ENCODE results near the gene HMG20B. TPM values are rescaled to one million over a fixed set of nuclear protein-coding genes. Genes with fewer than 3 reads are reported as not detected.

HMG20B gene
- total and polyA plus RNA-seq, 2 experiments from 2014 or later = 62.6 to 82.3 TPM

DNA sequence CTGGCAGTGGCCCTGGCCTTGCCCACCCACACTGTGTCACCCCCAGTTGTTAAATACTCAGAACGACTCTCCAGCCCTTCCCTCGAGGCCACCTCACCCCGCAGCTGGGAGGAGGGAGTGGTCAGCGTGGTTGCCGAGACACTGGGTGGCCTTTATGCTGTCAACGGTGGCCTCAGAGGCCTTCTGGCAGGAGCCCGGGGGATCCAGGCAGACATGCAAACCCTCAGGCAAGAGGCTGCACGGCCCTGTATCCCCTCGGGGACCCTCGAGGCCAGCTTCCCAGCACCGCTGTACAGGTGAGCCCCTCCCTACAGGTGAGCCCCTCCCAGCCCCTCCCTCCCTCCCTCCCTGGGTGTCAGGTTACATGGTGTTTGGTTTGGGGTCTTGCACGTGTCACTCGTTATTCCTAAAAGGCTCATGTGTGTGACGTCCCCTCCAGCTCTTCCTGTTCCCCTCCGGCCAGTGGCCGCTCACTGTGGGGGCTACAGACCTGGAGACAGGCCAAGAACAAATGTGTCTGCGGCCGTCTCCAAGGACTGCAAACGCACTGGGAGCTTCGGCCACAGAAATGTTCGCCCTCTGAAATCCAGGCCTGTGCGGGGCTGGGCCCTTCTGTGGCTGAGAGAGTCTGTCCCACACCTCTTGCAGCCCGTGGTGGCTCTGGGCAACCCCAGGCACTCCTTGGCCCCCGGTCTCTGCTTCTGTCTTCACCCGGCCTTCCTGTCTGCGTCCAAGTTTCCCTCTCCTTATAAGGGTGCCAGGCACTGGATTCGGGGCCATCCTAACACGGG is 33.6 kb upstream of the HMG20B start, which contains the start of gene TEKTIP1:
Gene TEKTIP1 (plus strand): TSS at position 210 of the 791 bp plus-strand sequence. CDS start 4 bp downstream, at position 214.
- Histone ChIP-seq H3K9me2 (replicated peaks; ENCODE audit: insufficient read depth) (no peaks in the 10 kb centered on the region), H3K79me2 (no peaks in the 10 kb centered on the region), H3K4me1 (ENCODE audit: insufficient read depth) (no peaks in the 10 kb centered on the region), H2AFZ (no peak within 1 kb of the TSS), H3K27ac (no peak within 1 kb of the TSS), H3K9me3 (ENCODE audit: low read depth) (no peaks in the 10 kb centered on the region), H3K4me3 (no peak within 1 kb of the TSS), H3K4me2 (no peak within 1 kb of the TSS), H3K36me3 (replicated peaks; ENCODE audit: insufficient read depth, low read depth) (no peaks in the 10 kb centered on the region), H3K27me3 (no peaks in the 10 kb centered on the region), H4K20me1 (ENCODE audit: insufficient read depth, poor library complexity, severe bottlenecking) (peaks cover 3% of the 10 kb centered on the region)
- TF ChIP-seq EZH2phosphoT487 (IDR thresholded peaks at IDR 0.05; ENCODE audit: low read depth, severe bottlenecking, unreplicated experiment) (no peak), EZH2 (IDR thresholded peaks at IDR 0.05; ENCODE audit: borderline replicate concordance) (no peak)
- TF ChIP-seq, protein P1, sequence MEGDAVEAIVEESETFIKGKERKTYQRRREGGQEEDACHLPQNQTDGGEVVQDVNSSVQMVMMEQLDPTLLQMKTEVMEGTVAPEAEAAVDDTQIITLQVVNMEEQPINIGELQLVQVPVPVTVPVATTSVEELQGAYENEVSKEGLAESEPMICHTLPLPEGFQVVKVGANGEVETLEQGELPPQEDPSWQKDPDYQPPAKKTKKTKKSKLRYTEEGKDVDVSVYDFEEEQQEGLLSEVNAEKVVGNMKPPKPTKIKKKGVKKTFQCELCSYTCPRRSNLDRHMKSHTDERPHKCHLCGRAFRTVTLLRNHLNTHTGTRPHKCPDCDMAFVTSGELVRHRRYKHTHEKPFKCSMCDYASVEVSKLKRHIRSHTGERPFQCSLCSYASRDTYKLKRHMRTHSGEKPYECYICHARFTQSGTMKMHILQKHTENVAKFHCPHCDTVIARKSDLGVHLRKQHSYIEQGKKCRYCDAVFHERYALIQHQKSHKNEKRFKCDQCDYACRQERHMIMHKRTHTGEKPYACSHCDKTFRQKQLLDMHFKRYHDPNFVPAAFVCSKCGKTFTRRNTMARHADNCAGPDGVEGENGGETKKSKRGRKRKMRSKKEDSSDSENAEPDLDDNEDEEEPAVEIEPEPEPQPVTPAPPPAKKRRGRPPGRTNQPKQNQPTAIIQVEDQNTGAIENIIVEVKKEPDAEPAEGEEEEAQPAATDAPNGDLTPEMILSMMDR (IDR thresholded peaks at IDR 0.05; ENCODE audit: poor library complexity) = no peak
- no peak for DNase-seq (ENCODE audit: low spot score)
- WGBS (ENCODE audit: low lambda C conversion rate, missing lambda C conversion rate) = 73% methylated on average over 25 of the region's 28 CpGs

DNA sequence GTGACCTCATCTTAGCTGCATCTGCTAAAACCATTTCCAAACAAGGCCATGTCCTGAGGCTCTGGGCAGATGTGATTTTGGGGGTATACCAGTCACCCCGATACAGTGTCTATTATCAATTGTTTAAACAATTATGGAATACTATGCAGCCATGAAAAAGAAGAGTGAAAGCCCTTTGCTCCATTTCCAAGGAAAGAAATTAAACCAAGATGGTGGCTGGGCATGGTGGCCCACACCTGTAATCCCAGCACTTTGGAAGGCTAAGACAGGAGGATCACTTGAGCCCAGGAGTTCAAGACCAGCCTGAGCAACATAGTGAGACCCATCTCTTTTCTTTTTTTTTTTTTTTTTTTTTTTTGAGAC is 33.0 kb upstream of the HMG20B start:
- 100% methylated on average over 1 of the region's 1 CpG for WGBS (ENCODE audit: low lambda C conversion rate, missing lambda C conversion rate)
- Histone ChIP-seq H3K79me2 (no peaks in the 10 kb centered on the region), H3K27ac (no peak overlapping the region), H3K4me2 (no peak overlapping the region), H4K20me1 (ENCODE audit: insufficient read depth, poor library complexity, severe bottlenecking) (peaks cover 3% of the 10 kb centered on the region), H3K27me3 (no peaks in the 10 kb centered on the region), H3K36me3 (replicated peaks; ENCODE audit: insufficient read depth, low read depth) (no peaks in the 10 kb centered on the region), H3K4me1 (ENCODE audit: insufficient read depth) (no peaks in the 10 kb centered on the region), H3K4me3 (no peak overlapping the region), H2AFZ (no peak overlapping the region), H3K9me3 (ENCODE audit: low read depth) (no peaks in the 10 kb centered on the region), H3K9me2 (replicated peaks; ENCODE audit: insufficient read depth) (no peaks in the 10 kb centered on the region)
- TF ChIP-seq EZH2 (IDR thresholded peaks at IDR 0.05; ENCODE audit: borderline replicate concordance) = no peak
- TF ChIP-seq, protein P1 (IDR thresholded peaks at IDR 0.05; ENCODE audit: poor library complexity) = no peak
- TF ChIP-seq EZH2phosphoT487 (IDR thresholded peaks at IDR 0.05; ENCODE audit: low read depth, severe bottlenecking, unreplicated experiment) = no peak
- no peak for DNase-seq (ENCODE audit: low spot score)

DNA sequence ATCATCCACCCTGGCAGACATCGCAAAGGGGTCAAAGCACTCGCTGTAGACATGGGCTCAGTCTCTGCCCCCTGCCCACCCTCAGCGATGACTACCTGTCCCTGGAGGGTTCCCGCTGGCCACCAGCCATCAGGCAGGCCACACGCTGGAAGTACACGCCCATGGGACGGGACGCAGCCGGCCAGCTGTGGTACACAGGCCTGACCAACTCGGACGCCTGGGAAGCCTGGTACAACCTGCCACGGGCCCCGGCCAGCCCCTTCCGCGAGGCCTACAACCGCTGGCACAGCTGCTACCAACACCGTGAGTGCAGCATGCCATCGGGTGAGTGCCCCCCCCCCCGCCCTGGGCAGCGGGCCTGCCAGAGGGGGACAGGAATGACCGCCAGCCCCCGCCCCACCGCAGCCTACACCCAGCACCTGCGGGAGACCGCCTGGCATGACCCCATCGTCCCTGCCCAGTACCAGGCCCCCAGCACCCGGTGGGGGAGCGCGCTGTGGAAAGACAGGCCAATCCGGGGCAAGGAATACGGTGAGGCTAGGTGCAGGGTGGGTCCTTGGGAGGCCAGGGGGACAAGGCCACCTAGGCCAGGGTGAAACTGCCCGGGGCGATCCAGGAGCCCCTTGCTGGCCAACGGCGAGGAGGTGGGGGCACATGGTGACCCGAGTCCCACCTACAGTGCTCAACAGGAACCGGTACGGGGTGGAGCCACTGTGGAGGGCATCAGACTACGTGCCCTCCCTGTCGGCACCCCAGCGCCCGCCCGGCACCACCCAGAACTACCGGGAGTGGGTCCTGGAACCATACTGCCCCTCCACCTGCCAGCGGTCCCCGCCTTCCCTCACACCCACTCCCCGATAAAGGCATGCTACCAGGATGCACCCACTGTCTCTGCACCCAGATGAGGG is 29.3 kb upstream of the HMG20B start:
- Histone ChIP-seq H3K4me2 (no peak overlapping the region), H3K4me1 (ENCODE audit: insufficient read depth) (no peaks in the 10 kb centered on the region), H3K27ac (no peak overlapping the region), H3K79me2 (no peaks in the 10 kb centered on the region), H4K20me1 (ENCODE audit: insufficient read depth, poor library complexity, severe bottlenecking) (peaks cover 3% of the 10 kb centered on the region), H3K9me2 (replicated peaks; ENCODE audit: insufficient read depth) (no peaks in the 10 kb centered on the region), H3K9me3 (ENCODE audit: low read depth) (no peaks in the 10 kb centered on the region), H3K36me3 (replicated peaks; ENCODE audit: insufficient read depth, low read depth) (no peaks in the 10 kb centered on the region), H3K27me3 (no peaks in the 10 kb centered on the region), H2AFZ (no peak overlapping the region), H3K4me3 (no peak overlapping the region)
- 94% methylated on average over 33 of the region's 47 CpGs for WGBS (ENCODE audit: low lambda C conversion rate, missing lambda C conversion rate)
- DNase-seq (ENCODE audit: low spot score) = no peak
- no peak for TF ChIP-seq EZH2 (IDR thresholded peaks at IDR 0.05; ENCODE audit: borderline replicate concordance)
- TF ChIP-seq EZH2phosphoT487 (IDR thresholded peaks at IDR 0.05; ENCODE audit: low read depth, severe bottlenecking, unreplicated experiment) = no peak
- TF ChIP-seq, protein P1 (IDR thresholded peaks at IDR 0.05; ENCODE audit: poor library complexity) = no peak
